K562 (cell line): ENCODE measurements around the gene FRMPD4. TPM values are rescaled to one million over a fixed set of nuclear protein-coding genes. Genes with fewer than 3 reads are reported as not detected.

Experiments used
- ATAC-seq: fragments of 200-7000 bp; cut with Tn5 transposase; 3 replicates; pipeline ENCODE4 v1.9.1; 2020; ENCODE audit warnings: moderate library complexity
- BruUV-seq: library from RNA; stranded (reverse); fragments of 400-500 nt; replicated peaks from 2 replicates; lab custom pipeline; 2021; lab: Mats Ljungman, UMichigan
- CTCF ChIA-PET: fragments of 300-600 bp; formaldehyde crosslinking; extraction: SDS; loops from one replicate; lab custom pipeline; 2021; ENCODE audit warnings: low intra/inter-chr PET ratio; lab: Yijun Ruan, JAX
- POLR2A ChIA-PET: fragments of 300-600, 350-650 bp; sonication (Branson Sonifier 250); formaldehyde crosslinking; extraction: SDS; loops from one replicate; lab custom pipeline; 2021; ENCODE audit warnings: antibody characterized with exemption, inconsistent platforms; lab: Yijun Ruan, JAX
- DNase-seq, 4 experiments: peaks; one replicate each; pipeline versions ENCODE4 v3.0.0 to v3.0.0-alpha.2; 2011 to 2018; ENCODE audit warnings: low spot score in 3 of 4, mixed read lengths in 3 of 4; ENCODE audit errors: extremely low read depth in 1 of 4
- FAIRE-seq: peaks from 2 replicates; lab custom pipeline; 2011; peaks lifted over from hg19 to GRCh38; lab: Jason Lieb, UNC
- H2AFZ ChIP-seq: 2 replicates; pipeline ENCODE4 v1.6.0; 2011; ENCODE audit warnings: low read depth, low read length, control low read depth, inconsistent platforms
- H3K27ac ChIP-seq: fragments of 200-600 bp; 3 replicates; pipeline ENCODE4 v1.8.0; 2011; ENCODE audit warnings: low read depth, mild to moderate bottlenecking, control low read depth, inconsistent platforms, low read length, moderate library complexity, mixed read lengths; ENCODE audit errors: extremely low read depth
- H3K27me3 ChIP-seq, 2 experiments: fragments of 300-600 bp in 1 of 2; 2 replicates in 1 of 2; 3 replicates in 1 of 2; pipeline versions ENCODE4 v1.6.0 to v1.8.0; 2011; ENCODE audit warnings: inconsistent platforms in 2 of 2, low read length in 2 of 2, mild to moderate bottlenecking in 1 of 2, mixed read lengths in 1 of 2, moderate library complexity in 1 of 2; ENCODE audit not compliant: control insufficient read depth in 2 of 2, insufficient read depth in 2 of 2
- H3K36me3 ChIP-seq: fragments of 300-600 bp; 3 replicates; pipeline ENCODE4 v1.8.0; 2011; ENCODE audit warnings: mild to moderate bottlenecking, low read length, inconsistent platforms; ENCODE audit not compliant: control insufficient read depth, insufficient read depth
- H3K4me1 ChIP-seq, 2 experiments: fragments of 200-600 bp in 1 of 2; replicated peaks in 1 of 2; 2 replicates in 1 of 2; 3 replicates in 1 of 2; pipeline versions ENCODE4 v1.5.1 to v1.8.0; 2011; ENCODE audit warnings: inconsistent platforms in 2 of 2, low read length in 2 of 2, mild to moderate bottlenecking in 1 of 2, mixed read lengths in 1 of 2, moderate library complexity in 1 of 2; ENCODE audit not compliant: control insufficient read depth in 2 of 2, insufficient read depth in 2 of 2
- H3K4me2 ChIP-seq: 2 replicates; pipeline ENCODE4 v1.6.1; 2011; ENCODE audit warnings: low read length, control low read depth, inconsistent platforms, mixed read lengths; ENCODE audit not compliant: insufficient read depth
- H3K4me3 ChIP-seq: fragments of 200-600 bp; sonication (generic), shearing (Covaris generic); 2 replicates; pipeline ENCODE4 v1.5.1; 2016; ENCODE audit warnings: control low read depth, inconsistent platforms
- H3K79me2 ChIP-seq: fragments of 200-600 bp; 3 replicates; pipeline ENCODE4 v1.8.0; 2011; ENCODE audit warnings: low read length, inconsistent platforms; ENCODE audit not compliant: control insufficient read depth, insufficient read depth
- H3K9ac ChIP-seq, 2 experiments: 2 replicates each; pipeline versions ENCODE4 v1.6.0 to v1.6.1; 2011; ENCODE audit warnings: low read depth in 2 of 2, low read length in 2 of 2, control low read depth in 1 of 2, inconsistent platforms in 1 of 2, mild to moderate bottlenecking in 1 of 2, mixed read lengths in 1 of 2; ENCODE audit not compliant: insufficient read depth in 1 of 2
- H3K9me1 ChIP-seq: one replicate; pipeline ENCODE4 v1.6.0; 2011; ENCODE audit warnings: inconsistent platforms, mild to moderate bottlenecking, low read length, moderate library complexity; ENCODE audit not compliant: control insufficient read depth, insufficient read depth
- H3K9me3 ChIP-seq: replicated peaks from 2 replicates; pipeline ENCODE4 v1.5.1; 2011; ENCODE audit warnings: low read depth, low read length, inconsistent platforms; ENCODE audit not compliant: control insufficient read depth, insufficient read depth
- H4K20me1 ChIP-seq: replicated peaks from 2 replicates; pipeline ENCODE4 v1.6.1; 2011; ENCODE audit warnings: low read length, inconsistent platforms, mixed read lengths; ENCODE audit not compliant: control insufficient read depth, insufficient read depth
- ARID1B ChIP-seq: fragments of 450-650 bp; IDR thresholded peaks from 2 replicates; pipeline ENCODE4 v1.6.1; 2016; ENCODE audit warnings: antibody characterized with exemption, mild to moderate bottlenecking, inconsistent platforms
- MTF1 ChIP-seq: fragments of 250-450 bp; sonication (Bioruptor Pico); IDR thresholded peaks from 2 replicates; pipeline ENCODE4 v1.9.0; 2021; ENCODE audit warnings: moderate library complexity, mild to moderate bottlenecking, inconsistent platforms, borderline replicate concordance
- POLR2G ChIP-seq: fragments of 200-400 bp; formaldehyde crosslinking; IDR thresholded peaks from 2 replicates; pipeline ENCODE4 v1.6.1; 2017; ENCODE audit warnings: low read depth, mild to moderate bottlenecking, antibody characterized with exemption, low read length, moderate library complexity
- WGBS: fragments of 100-300 bp; shearing (Covaris generic); methylation state at CpG from one replicate; pipeline ENCODE4 v1.1.6; 2016; ENCODE audit warnings: low coverage, mixed read lengths; ENCODE audit not compliant: insufficient coverage; ENCODE audit errors: missing lambda C conversion rate; 5-methylcytosine and 5-hydroxymethylcytosine counted together
- in situ Hi-C: fragments of 300-500 bp; cut with MboI; formaldehyde crosslinking; loops from 4 replicates; pipeline ENCODE4 v1.15.0; 2018; ENCODE audit warnings: inconsistent platforms, mixed read lengths
- intact Hi-C: fragments of 100-400 bp; cut with micrococcal nuclease; formaldehyde crosslinking; loops from 2 replicates; pipeline ENCODE4 v1.14.2; 2022
- polyA plus RNA-seq, 8 experiments: library from polyadenylated mRNA; depleted of rRNA in 4 of 8; stranded (reverse) in 5 of 8; unstranded in 3 of 8; fragments of >200 nt; fragmentation: Nextera tagmentation in 2 of 8; fragmentation: Illumina TruSeq in 1 of 8; extraction: Ambion mirVana in 2 of 8; extraction: Trizol in 1 of 8; gene quantifications; 2 replicates each; pipeline versions ENCODE4 v1.2.1 to v1.2.3, GENCODE V29; 2011 to 2014; ENCODE audit warnings: inconsistent platforms in 1 of 8, missing spikeins in 1 of 8
- total RNA-seq, 7 experiments: library from RNA; depleted of rRNA in 6 of 7; stranded (reverse); fragments of >200 nt in 6 of 7; fragmentation: Illumina TruSeq in 2 of 7; extraction: Trizol in 2 of 7; gene quantifications; 2 replicates each; pipeline versions ENCODE4 v1.2.1 to v1.2.3, GENCODE V29; 2011 to 2021; ENCODE audit warnings: low replicate concordance in 1 of 7
- TF ChIP-seq, protein P1 (sequence below): fragments of 450-650 bp; formaldehyde crosslinking; IDR thresholded peaks from 2 replicates; pipeline ENCODE4 v1.4.0; 2020; ENCODE audit warnings: mild to moderate bottlenecking
- TF ChIP-seq, protein P2 (sequence below): fragments of 250-450 bp; sonication (Bioruptor Pico); IDR thresholded peaks from 2 replicates; pipeline ENCODE4 v1.4.0; 2020; ENCODE audit warnings: borderline replicate concordance

Gene FRMPD4
- total and polyA plus RNA-seq, 9 of the 15 experiments (the other 6 are each of a cell fraction or from before 2014, with no cell fraction given), result not detected

DNA sequence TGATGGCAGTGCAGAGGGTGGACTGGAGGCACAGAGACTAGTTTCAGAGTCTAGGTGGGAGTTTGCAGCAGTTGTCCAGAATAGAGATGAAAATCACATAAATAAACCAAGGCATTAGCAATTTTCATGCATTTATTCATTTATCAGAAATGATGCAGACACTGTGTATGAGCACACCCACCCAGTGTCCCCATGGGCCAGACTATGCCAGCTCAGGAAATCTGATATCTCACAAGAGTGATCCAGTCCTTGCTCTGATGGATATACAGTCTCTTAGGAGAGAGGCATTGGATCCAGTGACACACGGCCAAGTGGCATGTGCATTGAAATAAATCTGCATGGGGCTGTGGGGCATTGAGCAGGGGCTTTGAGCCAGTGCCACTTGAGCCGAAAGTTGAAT lies 228.2 kb downstream of the FRMPD4 start:
- no TSS peak for BruUV-seq
- TF ChIP-seq, protein P1, sequence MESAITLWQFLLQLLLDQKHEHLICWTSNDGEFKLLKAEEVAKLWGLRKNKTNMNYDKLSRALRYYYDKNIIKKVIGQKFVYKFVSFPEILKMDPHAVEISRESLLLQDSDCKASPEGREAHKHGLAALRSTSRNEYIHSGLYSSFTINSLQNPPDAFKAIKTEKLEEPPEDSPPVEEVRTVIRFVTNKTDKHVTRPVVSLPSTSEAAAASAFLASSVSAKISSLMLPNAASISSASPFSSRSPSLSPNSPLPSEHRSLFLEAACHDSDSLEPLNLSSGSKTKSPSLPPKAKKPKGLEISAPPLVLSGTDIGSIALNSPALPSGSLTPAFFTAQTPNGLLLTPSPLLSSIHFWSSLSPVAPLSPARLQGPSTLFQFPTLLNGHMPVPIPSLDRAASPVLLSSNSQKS, result no peak
- TF ChIP-seq, protein P2, sequence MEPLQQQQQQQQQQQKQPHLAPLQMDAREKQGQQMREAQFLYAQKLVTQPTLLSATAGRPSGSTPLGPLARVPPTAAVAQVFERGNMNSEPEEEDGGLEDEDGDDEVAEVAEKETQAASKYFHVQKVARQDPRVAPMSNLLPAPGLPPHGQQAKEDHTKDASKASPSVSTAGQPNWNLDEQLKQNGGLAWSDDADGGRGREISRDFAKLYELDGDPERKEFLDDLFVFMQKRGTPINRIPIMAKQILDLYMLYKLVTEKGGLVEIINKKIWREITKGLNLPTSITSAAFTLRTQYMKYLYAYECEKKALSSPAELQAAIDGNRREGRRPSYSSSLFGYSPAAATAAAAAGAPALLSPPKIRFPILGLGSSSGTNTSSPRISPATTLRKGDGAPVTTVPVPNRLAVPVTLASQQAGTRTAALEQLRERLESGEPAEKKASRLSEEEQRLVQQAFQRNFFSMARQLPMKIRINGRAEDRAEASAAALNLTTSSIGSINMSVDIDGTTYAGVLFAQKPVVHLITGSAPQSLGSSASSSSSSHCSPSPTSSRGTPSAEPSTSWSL (CRISPR knock-in tag), result no peak
- TF ChIP-seq POLR2G (no peak), ARID1B (no peak), MTF1 (no peak)
- TF ChIP-seq, all 486 proteins: peak for 0
- DNase-seq (no peak), ATAC-seq (no peak), FAIRE-seq (no peak)
- Histone ChIP-seq H3K4me2 (no peak overlapping the region), H2AFZ (no peak overlapping the region), H4K20me1 (no peaks in the 10 kb centered on the region), H3K27me3 (no peaks in the 10 kb centered on the region), H3K9me3 (no peaks in the 10 kb centered on the region), H3K9me1 (no peaks in the 10 kb centered on the region), H3K27ac (no peak overlapping the region), H3K36me3 (no peaks in the 10 kb centered on the region), H3K79me2 (no peaks in the 10 kb centered on the region), H3K9ac (no peak overlapping the region), H3K4me3 (no peak overlapping the region), H3K4me1 (no peaks in the 10 kb centered on the region)
- ChIA-PET CTCF (no interaction called here), POLR2A (no interaction called here)
- intact Hi-C loops (no loop called here), in situ Hi-C loops (no loop called here)
- WGBS, result 0% methylated on average over 2 of the region's 2 CpGs
